ENCODE results near the gene CYP3A5.

Gene CYP3A5

DNA sequence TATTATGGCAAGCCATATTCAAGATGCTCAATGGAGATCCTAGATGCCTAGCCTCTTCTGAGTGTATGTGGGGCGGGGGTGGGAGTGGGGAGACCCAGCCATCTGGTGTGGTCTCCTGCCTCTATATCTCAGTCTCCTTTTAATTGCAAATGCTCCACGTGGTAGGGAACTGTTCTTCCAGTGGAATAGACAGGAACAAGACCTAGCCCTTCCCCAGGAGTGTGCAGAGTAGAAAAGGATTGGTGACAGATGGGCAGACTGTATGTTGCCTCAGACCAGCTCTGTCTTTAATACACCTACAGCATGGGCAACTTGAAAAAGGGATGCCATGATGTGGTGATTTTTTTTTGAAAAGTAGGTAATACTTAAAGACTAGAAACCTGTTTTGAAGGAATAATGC, 12.6 kb downstream of the CYP3A5 start:
- TF ChIP-seq FOXM1 (IDR thresholded peaks at IDR 0.05; ENCODE audit: borderline replicate concordance, low read depth) (no peak), TAF1 (IDR thresholded peaks at IDR 0.05; ENCODE audit: low read depth) (no peak), RAD21 (IDR thresholded peaks at IDR 0.05; ENCODE audit: low read depth) (no peak), ZBTB7A (IDR thresholded peaks at IDR 0.05; ENCODE audit: low read depth) (no peak), CREB1 (IDR thresholded peaks at IDR 0.05; ENCODE audit: low read depth) (no peak), CEBPB (IDR thresholded peaks at IDR 0.05) (no peak), TCF12 (IDR thresholded peaks at IDR 0.05; ENCODE audit: low read depth) (no peak), EGR1 (IDR thresholded peaks at IDR 0.05) (no peak), EP300 (IDR thresholded peaks at IDR 0.05; ENCODE audit: borderline replicate concordance) (no peak), TEAD4 (IDR thresholded peaks at IDR 0.05) (no peak), YY1 (IDR thresholded peaks at IDR 0.05; ENCODE audit: low read depth) (no peak), NFIC (IDR thresholded peaks at IDR 0.05) (no peak)
- TF ChIP-seq, protein P1, sequence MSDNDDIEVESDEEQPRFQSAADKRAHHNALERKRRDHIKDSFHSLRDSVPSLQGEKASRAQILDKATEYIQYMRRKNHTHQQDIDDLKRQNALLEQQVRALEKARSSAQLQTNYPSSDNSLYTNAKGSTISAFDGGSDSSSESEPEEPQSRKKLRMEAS (IDR thresholded peaks at IDR 0.05) = no peak
- TF ChIP-seq, protein P2, sequence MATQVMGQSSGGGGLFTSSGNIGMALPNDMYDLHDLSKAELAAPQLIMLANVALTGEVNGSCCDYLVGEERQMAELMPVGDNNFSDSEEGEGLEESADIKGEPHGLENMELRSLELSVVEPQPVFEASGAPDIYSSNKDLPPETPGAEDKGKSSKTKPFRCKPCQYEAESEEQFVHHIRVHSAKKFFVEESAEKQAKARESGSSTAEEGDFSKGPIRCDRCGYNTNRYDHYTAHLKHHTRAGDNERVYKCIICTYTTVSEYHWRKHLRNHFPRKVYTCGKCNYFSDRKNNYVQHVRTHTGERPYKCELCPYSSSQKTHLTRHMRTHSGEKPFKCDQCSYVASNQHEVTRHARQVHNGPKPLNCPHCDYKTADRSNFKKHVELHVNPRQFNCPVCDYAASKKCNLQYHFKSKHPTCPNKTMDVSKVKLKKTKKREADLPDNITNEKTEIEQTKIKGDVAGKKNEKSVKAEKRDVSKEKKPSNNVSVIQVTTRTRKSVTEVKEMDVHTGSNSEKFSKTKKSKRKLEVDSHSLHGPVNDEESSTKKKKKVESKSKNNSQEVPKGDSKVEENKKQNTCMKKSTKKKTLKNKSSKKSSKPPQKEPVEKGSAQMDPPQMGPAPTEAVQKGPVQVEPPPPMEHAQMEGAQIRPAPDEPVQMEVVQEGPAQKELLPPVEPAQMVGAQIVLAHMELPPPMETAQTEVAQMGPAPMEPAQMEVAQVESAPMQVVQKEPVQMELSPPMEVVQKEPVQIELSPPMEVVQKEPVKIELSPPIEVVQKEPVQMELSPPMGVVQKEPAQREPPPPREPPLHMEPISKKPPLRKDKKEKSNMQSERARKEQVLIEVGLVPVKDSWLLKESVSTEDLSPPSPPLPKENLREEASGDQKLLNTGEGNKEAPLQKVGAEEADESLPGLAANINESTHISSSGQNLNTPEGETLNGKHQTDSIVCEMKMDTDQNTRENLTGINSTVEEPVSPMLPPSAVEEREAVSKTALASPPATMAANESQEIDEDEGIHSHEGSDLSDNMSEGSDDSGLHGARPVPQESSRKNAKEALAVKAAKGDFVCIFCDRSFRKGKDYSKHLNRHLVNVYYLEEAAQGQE (IDR thresholded peaks at IDR 0.05; ENCODE audit: low read depth) = no peak
- TF ChIP-seq, protein P3, sequence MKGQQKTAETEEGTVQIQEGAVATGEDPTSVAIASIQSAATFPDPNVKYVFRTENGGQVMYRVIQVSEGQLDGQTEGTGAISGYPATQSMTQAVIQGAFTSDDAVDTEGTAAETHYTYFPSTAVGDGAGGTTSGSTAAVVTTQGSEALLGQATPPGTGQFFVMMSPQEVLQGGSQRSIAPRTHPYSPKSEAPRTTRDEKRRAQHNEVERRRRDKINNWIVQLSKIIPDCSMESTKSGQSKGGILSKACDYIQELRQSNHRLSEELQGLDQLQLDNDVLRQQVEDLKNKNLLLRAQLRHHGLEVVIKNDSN (IDR thresholded peaks at IDR 0.05) = no peak

DNA sequence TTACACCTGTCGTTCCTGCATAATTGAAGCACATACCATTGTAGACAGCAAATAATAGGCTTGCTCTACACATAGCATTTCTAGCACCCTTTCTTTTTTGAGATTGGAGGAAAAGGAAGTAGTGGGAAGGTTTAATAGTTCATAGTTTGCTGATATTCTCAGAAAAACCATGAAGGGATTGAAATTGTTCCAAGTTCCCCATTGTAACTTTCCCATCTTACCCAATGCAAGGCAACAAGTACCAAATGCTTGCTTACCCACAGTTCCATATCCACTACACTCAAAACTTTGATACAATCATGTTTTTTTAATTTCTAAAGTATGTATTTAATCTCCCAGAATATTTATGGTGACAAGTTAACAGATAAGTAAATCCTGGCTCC, 13.8 kb downstream of the CYP3A5 start:
- TF ChIP-seq TEAD4 (IDR thresholded peaks at IDR 0.05) (no peak), CREB1 (IDR thresholded peaks at IDR 0.05; ENCODE audit: low read depth) (no peak), CEBPB (IDR thresholded peaks at IDR 0.05) (no peak), TCF12 (IDR thresholded peaks at IDR 0.05; ENCODE audit: low read depth) (no peak), EGR1 (IDR thresholded peaks at IDR 0.05) (no peak), TAF1 (IDR thresholded peaks at IDR 0.05; ENCODE audit: low read depth) (no peak), RAD21 (IDR thresholded peaks at IDR 0.05; ENCODE audit: low read depth) (no peak), YY1 (IDR thresholded peaks at IDR 0.05; ENCODE audit: low read depth) (no peak), EP300 (IDR thresholded peaks at IDR 0.05; ENCODE audit: borderline replicate concordance) (no peak), ZBTB7A (IDR thresholded peaks at IDR 0.05; ENCODE audit: low read depth) (no peak), NFIC (IDR thresholded peaks at IDR 0.05) (no peak), FOXM1 (IDR thresholded peaks at IDR 0.05; ENCODE audit: borderline replicate concordance, low read depth) (no peak)
- TF ChIP-seq, protein P3 (IDR thresholded peaks at IDR 0.05) = no peak
- TF ChIP-seq, protein P2 (IDR thresholded peaks at IDR 0.05; ENCODE audit: low read depth) = no peak
- TF ChIP-seq, protein P1 (IDR thresholded peaks at IDR 0.05) = no peak

DNA sequence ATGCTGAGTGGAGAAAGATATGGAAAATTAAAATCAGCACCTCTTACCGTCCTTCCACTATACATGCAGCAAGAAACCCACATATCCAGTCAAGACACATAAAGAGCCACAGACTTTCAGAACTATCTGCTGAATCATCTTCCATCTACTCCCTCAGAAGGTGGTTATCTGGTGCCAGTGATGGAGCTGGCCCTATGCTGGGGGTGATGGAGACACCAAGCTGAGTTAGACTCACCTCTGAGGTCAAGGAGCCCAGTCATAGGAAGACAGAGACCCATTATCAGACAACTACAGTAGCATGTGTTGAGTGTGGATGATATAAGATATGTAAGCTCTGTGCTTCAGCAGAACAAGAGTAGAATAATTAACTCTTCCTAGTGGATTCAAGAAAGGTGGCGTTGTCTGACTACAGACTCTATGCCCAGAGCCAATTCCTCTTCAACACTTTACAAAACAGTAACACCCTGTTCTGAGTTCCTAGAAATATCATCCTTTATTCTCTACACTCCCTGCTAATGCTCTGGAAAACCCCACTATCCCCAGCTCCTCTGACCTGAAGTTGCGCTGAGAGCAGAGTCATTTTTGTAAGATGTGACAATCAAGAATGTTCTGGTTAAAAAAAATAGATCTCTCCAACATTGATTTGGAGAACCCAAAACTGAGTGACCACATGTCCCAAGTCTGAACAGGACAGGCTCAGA, 14.3 kb downstream of the CYP3A5 start:
- no peak for TF ChIP-seq YY1 (IDR thresholded peaks at IDR 0.05; ENCODE audit: low read depth)
- TF ChIP-seq, protein P1 (IDR thresholded peaks at IDR 0.05) = no peak
- no peak for TF ChIP-seq TAF1 (IDR thresholded peaks at IDR 0.05; ENCODE audit: low read depth)
- TF ChIP-seq RAD21 (IDR thresholded peaks at IDR 0.05; ENCODE audit: low read depth) = no peak
- no peak for TF ChIP-seq TCF12 (IDR thresholded peaks at IDR 0.05; ENCODE audit: low read depth)
- TF ChIP-seq TEAD4 (IDR thresholded peaks at IDR 0.05) = no peak
- TF ChIP-seq NFIC (IDR thresholded peaks at IDR 0.05) = no peak
- TF ChIP-seq, protein P3 (IDR thresholded peaks at IDR 0.05) = no peak
- TF ChIP-seq, protein P2 (IDR thresholded peaks at IDR 0.05; ENCODE audit: low read depth) = no peak
- TF ChIP-seq CREB1 (IDR thresholded peaks at IDR 0.05; ENCODE audit: low read depth) = no peak
- no peak for TF ChIP-seq ZBTB7A (IDR thresholded peaks at IDR 0.05; ENCODE audit: low read depth)

Measured in Ishikawa (cell line).